ENCODE data around the gene DPH5.

DNA sequence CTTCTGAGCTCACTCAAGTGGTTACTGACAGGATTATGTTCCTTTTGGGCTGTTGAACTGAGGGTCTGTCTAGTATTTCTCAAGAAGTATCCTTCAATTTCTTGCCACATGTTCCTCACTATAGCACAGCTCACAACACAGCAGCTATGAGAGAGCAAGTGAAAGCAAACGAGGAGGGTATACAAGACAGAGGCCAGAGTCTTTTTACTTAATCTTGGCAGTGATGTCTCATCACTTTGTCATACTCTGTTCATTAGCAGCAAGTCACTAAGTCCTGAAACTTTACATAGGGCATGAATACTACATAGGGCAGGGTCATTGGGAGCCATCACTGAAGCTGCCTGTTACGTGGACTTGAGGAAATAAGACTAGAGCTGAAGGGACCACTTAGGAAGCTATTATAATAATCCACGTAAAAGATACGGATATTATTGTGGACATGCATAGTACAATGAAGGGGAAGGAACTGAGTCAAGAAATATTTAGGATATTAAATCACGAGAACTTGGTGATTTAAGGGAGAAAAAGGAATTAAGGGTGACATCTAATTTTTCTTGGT, 66.0 kb downstream of the DPH5 start:
- no peak for TF ChIP-seq TAF1 (IDR thresholded peaks at IDR 0.05; ENCODE audit: borderline replicate concordance, insufficient read depth, low read length)
- TF ChIP-seq, protein P1, sequence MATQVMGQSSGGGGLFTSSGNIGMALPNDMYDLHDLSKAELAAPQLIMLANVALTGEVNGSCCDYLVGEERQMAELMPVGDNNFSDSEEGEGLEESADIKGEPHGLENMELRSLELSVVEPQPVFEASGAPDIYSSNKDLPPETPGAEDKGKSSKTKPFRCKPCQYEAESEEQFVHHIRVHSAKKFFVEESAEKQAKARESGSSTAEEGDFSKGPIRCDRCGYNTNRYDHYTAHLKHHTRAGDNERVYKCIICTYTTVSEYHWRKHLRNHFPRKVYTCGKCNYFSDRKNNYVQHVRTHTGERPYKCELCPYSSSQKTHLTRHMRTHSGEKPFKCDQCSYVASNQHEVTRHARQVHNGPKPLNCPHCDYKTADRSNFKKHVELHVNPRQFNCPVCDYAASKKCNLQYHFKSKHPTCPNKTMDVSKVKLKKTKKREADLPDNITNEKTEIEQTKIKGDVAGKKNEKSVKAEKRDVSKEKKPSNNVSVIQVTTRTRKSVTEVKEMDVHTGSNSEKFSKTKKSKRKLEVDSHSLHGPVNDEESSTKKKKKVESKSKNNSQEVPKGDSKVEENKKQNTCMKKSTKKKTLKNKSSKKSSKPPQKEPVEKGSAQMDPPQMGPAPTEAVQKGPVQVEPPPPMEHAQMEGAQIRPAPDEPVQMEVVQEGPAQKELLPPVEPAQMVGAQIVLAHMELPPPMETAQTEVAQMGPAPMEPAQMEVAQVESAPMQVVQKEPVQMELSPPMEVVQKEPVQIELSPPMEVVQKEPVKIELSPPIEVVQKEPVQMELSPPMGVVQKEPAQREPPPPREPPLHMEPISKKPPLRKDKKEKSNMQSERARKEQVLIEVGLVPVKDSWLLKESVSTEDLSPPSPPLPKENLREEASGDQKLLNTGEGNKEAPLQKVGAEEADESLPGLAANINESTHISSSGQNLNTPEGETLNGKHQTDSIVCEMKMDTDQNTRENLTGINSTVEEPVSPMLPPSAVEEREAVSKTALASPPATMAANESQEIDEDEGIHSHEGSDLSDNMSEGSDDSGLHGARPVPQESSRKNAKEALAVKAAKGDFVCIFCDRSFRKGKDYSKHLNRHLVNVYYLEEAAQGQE (IDR thresholded peaks at IDR 0.05; ENCODE audit: insufficient read depth in 1 of 2, low read depth in 2 of 2, low read length in 2 of 2) = no peak

Data from PFSK-1 (cell line).